Keratinocyte (primary cell): ENCODE data around the gene SQSTM1.

Experiments used
- EZH2 ChIP-seq: IDR thresholded peaks from one replicate; pipeline ENCODE4 v1.6.1; 2012; ENCODE audit warnings: inconsistent platforms, mild to moderate bottlenecking, low read length, moderate library complexity
- TF ChIP-seq, protein P1 (sequence below), 3 experiments: IDR thresholded peaks in 1 of 3; conservative IDR thresholded peaks in 1 of 3; optimal IDR thresholded peaks in 1 of 3; 2 replicates in 2 of 3; 3 replicates in 1 of 3; pipeline versions ENCODE3 to v1.5.1; 2011; ENCODE audit warnings: low read length in 3 of 3, mild to moderate bottlenecking in 3 of 3, moderate library complexity in 2 of 3, control low read depth in 1 of 3, inconsistent platforms in 1 of 3; ENCODE audit not compliant: insufficient read depth in 2 of 3; ENCODE audit errors: extremely low read depth in 1 of 3

DNA sequence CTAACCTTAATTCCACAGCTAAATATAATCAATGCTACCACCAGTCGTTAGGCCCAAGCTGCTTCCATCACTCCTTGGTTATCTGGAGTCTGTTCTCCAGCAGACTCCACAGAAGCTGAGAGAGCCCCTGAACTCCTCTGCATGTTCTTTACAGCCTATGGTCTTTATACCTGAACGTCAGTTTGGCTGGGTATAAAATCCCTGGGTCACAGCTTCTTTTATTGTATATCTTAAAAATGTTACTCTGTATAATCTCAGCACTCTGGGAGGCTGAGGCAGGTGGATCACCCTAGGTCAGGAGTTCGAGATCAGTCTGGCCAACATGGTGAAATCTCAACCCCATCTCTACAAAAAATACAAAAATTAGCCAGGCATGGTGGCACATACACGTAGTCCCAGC lies 61.6 kb downstream of the SQSTM1 start:
- TF ChIP-seq, protein P1, sequence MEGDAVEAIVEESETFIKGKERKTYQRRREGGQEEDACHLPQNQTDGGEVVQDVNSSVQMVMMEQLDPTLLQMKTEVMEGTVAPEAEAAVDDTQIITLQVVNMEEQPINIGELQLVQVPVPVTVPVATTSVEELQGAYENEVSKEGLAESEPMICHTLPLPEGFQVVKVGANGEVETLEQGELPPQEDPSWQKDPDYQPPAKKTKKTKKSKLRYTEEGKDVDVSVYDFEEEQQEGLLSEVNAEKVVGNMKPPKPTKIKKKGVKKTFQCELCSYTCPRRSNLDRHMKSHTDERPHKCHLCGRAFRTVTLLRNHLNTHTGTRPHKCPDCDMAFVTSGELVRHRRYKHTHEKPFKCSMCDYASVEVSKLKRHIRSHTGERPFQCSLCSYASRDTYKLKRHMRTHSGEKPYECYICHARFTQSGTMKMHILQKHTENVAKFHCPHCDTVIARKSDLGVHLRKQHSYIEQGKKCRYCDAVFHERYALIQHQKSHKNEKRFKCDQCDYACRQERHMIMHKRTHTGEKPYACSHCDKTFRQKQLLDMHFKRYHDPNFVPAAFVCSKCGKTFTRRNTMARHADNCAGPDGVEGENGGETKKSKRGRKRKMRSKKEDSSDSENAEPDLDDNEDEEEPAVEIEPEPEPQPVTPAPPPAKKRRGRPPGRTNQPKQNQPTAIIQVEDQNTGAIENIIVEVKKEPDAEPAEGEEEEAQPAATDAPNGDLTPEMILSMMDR (optimal IDR thresholded peaks at IDR 0.05 in 1 of 3, IDR thresholded peaks at IDR 0.05 in 1 of 3, conservative IDR thresholded peaks at IDR 0.05 in 1 of 3; ENCODE audit: extremely low read depth in 1 of 3, insufficient read depth in 2 of 3, low read length in 3 of 3): no peak
- TF ChIP-seq EZH2: no peak
